ENCODE data around the gene RAB31.

Gene RAB31

GRCh38 chr18:9834551-9834950, 126.5 kb downstream of the RAB31 start:
- in situ Hi-C loops (cut with MboI; ENCODE audit: low sequenced_read_pairs): loop anchor here (25.0 kb wide), 1 partner anchor 103 kb away; no protein-coding TSS in a partner anchor

DNA sequence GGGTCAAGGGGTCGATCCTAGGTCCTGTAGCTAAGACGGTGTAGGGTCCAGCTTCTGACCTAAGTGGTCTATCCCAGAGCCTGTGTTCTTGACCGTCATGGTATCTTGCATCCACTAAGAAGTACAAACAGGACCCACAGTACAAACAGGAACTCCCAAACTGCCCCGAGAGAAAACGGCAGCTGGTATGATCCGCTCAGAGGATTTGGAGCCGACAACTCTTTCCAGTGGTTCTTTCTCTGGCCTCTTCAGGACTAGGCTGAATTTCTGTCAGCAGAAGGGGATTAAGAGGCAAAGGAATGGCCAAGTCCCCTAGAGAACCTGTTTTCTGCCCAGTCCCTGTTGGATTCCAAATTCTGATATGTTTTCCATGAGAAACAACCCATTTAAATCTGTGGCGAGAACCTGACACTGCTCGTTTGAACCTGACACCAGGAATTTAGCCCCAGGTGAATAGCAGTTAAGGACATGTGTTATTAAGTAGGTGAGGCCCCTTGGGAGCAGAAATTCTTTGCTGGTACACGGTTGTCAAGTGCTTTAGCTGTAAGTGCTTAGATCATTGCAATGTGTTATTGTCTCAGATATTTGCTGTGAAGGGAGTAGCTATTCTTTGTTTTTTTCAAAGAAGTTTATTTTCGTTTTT, 127.1 kb downstream of the RAB31 start:
- in situ Hi-C loops (cut with MboI; ENCODE audit: low sequenced_read_pairs): loop anchor here (25.0 kb wide), 1 partner anchor 102 kb away; no protein-coding TSS in a partner anchor

DNA sequence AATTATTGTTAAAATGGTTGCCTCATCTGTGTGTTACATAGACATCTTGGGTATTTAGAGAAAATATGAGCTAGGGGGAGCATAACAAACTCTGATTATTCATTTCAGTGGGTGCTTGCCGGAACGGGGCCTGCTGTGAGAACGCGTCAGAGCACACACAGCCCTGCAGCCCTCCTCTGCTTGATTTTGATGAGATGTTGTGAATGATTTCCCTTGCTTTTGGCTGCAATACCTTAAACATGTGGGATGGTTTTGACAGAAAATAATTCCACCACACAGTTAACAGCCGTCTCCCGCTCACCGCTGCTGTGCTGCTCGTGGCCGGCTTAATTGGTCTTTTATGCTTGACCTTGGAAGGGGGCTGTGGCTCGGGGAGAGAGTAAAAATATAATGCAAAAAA, 127.7 kb downstream of the RAB31 start:
- in situ Hi-C loops (cut with MboI; ENCODE audit: low sequenced_read_pairs): loop anchor here (25.0 kb wide), 1 partner anchor 101 kb away; no protein-coding TSS in a partner anchor

DNA sequence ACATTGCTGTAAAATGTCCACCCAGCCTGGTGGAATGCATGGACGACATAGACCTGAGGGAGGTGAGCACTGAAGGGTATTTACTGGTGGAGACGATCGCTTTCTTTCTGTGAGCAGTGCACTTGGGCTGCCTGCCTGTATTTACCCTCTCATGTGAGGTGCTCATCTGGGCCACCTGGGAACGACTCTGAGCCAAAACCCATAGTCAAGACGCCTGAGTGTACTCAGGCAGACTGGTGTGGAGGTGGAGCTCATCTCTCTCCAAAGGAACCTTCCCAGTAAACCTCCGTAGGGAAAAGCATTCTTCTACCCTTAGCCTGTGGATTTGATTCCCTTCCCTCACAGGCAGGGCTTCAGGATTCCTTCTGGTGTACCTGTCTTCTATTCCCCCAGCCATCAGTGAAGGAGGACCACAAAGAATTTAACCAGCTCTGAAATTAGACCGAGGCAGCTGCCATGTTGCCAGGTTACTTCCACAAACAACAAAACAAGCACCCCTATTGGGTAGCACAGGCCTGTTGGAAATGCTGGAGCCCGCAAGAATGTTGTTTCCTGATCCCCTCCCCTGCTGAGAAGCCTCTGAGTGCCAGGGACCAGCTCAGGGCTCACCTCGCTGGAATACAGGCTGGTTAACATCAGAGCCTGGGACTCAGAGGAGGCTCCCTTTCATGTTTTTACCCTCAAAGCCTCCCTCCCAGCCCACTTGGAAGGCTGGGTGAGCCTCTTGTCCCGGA, 130.2 kb downstream of the RAB31 start:
- in situ Hi-C loops (cut with MboI; ENCODE audit: low sequenced_read_pairs): loop anchor here (25.0 kb wide), 1 partner anchor 99 kb away; no protein-coding TSS in a partner anchor

DNA sequence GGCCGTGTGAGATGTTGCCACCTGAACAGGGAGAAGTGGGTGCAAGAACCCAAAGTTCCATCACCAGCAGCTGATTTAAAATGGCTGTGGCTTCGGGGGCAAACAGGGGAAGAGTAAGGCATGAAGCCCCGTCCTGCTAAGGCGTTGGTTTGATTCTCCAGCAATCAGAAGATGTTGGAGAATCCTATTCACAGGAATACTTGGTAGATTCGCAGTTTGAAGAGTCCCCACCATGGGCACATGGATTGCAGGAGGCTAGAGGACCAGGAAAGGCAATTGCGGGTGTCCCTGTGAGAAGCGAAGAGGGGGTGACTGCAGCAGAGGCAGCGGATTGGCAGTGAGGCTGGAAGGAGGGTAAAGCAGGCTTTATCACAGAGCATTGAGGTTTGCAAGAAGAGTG, 131.1 kb downstream of the RAB31 start:
- in situ Hi-C loops (cut with MboI; ENCODE audit: low sequenced_read_pairs): loop anchor here (25.0 kb wide), 1 partner anchor 98 kb away; no protein-coding TSS in a partner anchor

- in situ Hi-C loops (cut with MboI; ENCODE audit: low sequenced_read_pairs): loop anchor here (25.0 kb wide), 1 partner anchor 97 kb away; no protein-coding TSS in a partner anchor
Observed at GRCh38 chr18:9839853-9840252, 131.8 kb downstream of the RAB31 start.

DNA sequence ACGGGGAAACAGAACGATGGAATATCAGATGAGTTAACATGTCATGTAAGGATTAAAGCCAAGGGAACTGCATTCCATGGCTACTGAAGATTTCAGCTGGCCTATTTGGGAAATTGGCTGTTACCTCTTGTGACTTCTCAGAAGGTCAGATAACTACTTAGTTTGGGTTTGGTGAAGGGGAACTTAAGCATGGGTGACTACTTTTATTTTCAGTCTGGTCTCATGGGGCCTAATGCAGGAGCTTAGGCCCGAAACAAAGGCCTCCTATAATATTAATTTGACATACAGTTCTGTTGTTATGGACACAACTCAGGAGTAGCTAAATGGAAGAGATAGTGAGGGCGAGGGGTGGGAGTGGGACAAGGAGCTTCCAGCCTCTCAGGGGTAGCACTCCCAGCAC, 133.7 kb downstream of the RAB31 start:
- in situ Hi-C loops (cut with MboI; ENCODE audit: low sequenced_read_pairs): loop anchor here (25.0 kb wide), 1 partner anchor 96 kb away; no protein-coding TSS in a partner anchor

GRCh38 chr18:9842448-9842847, 134.3 kb downstream of the RAB31 start:
- in situ Hi-C loops (cut with MboI; ENCODE audit: low sequenced_read_pairs): loop anchor here (25.0 kb wide), 1 partner anchor 95 kb away; no protein-coding TSS in a partner anchor

- in situ Hi-C loops (cut with MboI; ENCODE audit: low sequenced_read_pairs): loop anchor here (25.0 kb wide), 1 partner anchor 92 kb away; no protein-coding TSS in a partner anchor
Observed at GRCh38 chr18:9845256-9845655, 137.2 kb downstream of the RAB31 start.

- in situ Hi-C loops (cut with MboI; ENCODE audit: low sequenced_read_pairs): loop anchor here (25.0 kb wide), 1 partner anchor 91 kb away; no protein-coding TSS in a partner anchor
Observed at GRCh38 chr18:9846162-9846925, 138.2 kb downstream of the RAB31 start.

DNA sequence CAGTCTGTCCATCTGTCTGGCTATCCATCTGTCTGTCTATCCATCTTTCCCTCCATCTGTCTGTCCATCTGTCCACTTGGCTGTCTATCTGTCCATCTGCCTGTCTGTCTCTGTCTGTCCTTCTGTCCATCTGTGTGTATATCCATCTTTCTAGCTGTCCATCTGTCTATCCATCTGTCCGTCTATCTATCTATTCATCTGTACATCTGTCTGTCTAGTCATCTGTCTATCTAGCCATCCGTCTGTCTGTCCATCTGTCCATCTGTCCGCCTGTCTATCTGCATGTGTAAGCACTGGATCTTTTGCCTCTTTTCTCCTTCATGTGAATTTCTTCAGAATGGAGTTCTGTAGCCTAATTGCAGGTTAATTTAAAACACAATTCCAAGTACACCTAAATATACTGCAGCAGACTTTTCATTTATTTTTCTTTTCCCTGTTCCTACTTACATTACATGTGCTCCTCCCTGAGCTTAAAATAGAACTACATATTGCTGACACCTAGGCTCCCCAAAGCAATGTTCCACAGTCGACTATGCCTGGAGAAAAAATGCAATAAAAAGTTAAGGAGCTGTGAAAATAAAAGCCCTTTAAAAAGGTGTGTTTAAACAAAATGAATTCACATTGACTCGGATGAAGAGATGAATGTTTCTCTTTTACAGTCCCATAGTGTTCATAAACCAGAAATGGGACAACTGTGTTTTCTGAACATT, 140.2 kb downstream of the RAB31 start:
- in situ Hi-C loops (cut with MboI; ENCODE audit: low sequenced_read_pairs): loop anchor here (25.0 kb wide), 1 partner anchor 89 kb away; no protein-coding TSS in a partner anchor

GRCh38 chr18:9849407-9850283, 141.5 kb downstream of the RAB31 start:
- in situ Hi-C loops (cut with MboI; ENCODE audit: low sequenced_read_pairs): loop anchor here (25.0 kb wide), 1 partner anchor 88 kb away; no protein-coding TSS in a partner anchor

GRCh38 chr18:9850309-9850708, 142.2 kb downstream of the RAB31 start:
- in situ Hi-C loops (cut with MboI; ENCODE audit: low sequenced_read_pairs): no loop called here

- in situ Hi-C loops (cut with MboI; ENCODE audit: low sequenced_read_pairs): no loop called here
Observed at GRCh38 chr18:9851511-9851910, 143.4 kb downstream of the RAB31 start.

- in situ Hi-C loops (cut with MboI; ENCODE audit: low sequenced_read_pairs): no loop called here
Observed at GRCh38 chr18:9852266-9853081, 144.4 kb downstream of the RAB31 start.

DNA sequence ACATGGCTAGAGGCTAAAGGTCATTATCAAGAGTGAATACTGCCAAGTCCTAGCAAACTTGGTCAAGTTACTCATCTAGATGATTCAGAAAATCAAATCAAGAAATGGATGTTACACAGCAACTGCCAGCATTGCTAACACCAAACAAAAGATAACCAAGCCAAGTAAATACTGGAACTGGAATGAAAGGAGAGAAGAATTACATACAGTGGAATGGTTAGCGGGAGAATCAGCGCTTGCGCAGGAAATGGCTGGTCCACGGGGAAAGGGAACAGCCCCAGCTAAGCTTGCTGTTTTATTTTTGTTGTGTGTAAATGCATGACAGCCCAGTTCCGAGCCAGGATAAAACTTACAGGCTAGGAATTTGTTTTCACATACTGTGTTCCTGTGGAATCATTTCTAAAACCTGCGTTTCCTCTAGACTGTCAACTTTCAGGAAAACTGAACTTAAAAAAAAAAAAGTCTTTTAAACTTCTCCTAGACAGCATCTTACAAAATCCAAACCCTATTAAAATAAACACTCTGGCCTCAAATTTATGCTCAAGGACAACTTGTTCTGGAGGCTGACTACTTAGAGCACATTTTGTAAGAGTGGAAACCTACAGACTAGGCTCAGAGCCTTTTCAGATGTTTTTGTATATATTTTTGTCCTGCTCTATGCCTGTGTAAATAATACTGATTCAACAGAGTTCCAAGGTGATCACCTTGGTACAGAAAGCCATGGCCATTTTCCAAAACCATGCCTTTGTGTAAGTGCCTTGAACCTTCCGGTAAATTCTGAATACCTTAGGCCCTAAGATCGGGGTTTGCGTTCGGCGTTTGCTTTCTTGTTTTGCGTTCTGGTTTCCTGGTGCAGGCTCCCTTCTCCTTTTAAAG, 146.9 kb downstream of the RAB31 start:
- in situ Hi-C loops (cut with MboI; ENCODE audit: low sequenced_read_pairs): no loop called here

DNA sequence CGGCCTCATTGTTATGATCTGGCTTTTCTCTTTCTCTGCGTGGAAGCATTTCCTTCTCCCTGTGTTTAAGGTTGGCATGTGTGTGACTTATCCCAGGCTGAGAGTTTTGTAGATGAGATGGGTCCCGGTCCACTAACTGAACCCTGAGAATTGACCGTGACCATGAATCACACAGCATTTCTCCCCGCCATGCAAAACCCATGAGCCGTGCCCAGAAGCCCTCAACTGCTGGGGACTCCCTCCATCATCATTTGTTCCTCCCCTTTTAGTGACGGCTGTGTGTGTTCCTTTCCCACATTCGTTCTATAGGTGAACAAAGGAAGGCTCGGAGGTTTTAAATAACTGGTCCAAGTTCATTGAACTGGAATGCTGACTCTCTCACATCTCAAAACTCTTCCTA, 147.6 kb downstream of the RAB31 start:
- in situ Hi-C loops (cut with MboI; ENCODE audit: low sequenced_read_pairs): no loop called here

DNA sequence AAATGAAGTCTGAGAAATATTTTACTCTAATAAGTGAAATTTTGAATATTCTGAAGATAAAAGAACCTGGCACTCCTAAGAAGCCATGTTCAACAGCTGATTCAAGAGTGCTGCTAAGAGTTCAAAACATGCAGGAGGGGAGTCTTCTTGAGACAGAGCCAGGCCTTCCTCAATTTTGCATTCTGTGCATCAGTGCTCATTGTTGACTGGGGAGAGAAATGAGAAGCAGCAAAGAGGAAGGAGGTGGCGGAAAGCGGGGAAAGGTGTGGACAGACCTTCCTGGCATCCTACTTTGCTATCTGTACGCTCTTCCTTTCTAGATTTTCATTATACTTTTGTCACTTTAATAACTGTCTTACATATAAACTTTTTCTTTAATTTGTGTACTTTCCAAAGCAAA, 148.0 kb downstream of the RAB31 start:
- in situ Hi-C loops (cut with MboI; ENCODE audit: low sequenced_read_pairs): no loop called here

Data from HL-60/S4 treated with retinoic acid at 250 ng/mL for 4 days and 3 days (cell line).